GM12878 (cell line): ENCODE results near the gene KDM4C. TPM values are rescaled to one million over a fixed set of nuclear protein-coding genes. Genes with fewer than 3 reads are reported as not detected.

Experiments
- NR2F1 ChIP-seq: fragments of 450-650 bp; conservative IDR thresholded peaks from 2 replicates; pipeline ENCODE4 v1.6.1; 2017; ENCODE audit warnings: mild to moderate bottlenecking
- RAD51 ChIP-seq: fragments of 450-650 bp; IDR thresholded peaks from 2 replicates; pipeline ENCODE4 v1.6.1; 2016; ENCODE audit warnings: moderate library complexity, mild to moderate bottlenecking, inconsistent platforms
- polyA plus RNA-seq, 11 experiments: library from polyadenylated mRNA; depleted of rRNA in 4 of 11; unstranded in 6 of 11; stranded (reverse) in 5 of 11; fragments of >200 nt; fragmentation: Nextera tagmentation in 4 of 11; fragmentation: Illumina TruSeq in 1 of 11; extraction: Ambion mirVana in 4 of 11; extraction: Trizol in 1 of 11; gene quantifications; 1 replicate in 1 of 11; 2 replicates in 10 of 11; pipeline versions ENCODE4 v1.2.1 to v1.2.3, GENCODE V29; 2011 to 2016; ENCODE audit warnings: inconsistent platforms in 2 of 11, missing spikeins in 2 of 11, low read depth in 1 of 11
- total RNA-seq, 4 experiments: library from RNA; depleted of rRNA in 3 of 4; stranded (reverse); fragments of >200 nt in 3 of 4; fragmentation: Illumina TruSeq in 1 of 4; extraction: Trizol in 1 of 4; gene quantifications; 2 replicates each; pipeline versions ENCODE4 v1.2.1 to v1.2.3, GENCODE V29; 2013 to 2021
- TF ChIP-seq, protein P1 (sequence below): IDR thresholded peaks from 2 replicates; pipeline ENCODE4 v1.6.1; 2011; ENCODE audit warnings: borderline replicate concordance, low read depth, mild to moderate bottlenecking, moderate library complexity, low read length; ENCODE audit not compliant: insufficient read depth, poor library complexity, severe bottlenecking
- TF ChIP-seq, protein P2 (sequence below): fragments of 150-350 bp; IDR thresholded peaks from 2 replicates; pipeline ENCODE4 v1.6.1; 2016; ENCODE audit warnings: low read depth, low read length
- TF ChIP-seq, protein P3 (sequence below): fragments of 450-650 bp; IDR thresholded peaks from 2 replicates; pipeline ENCODE4 v1.6.1; 2017; ENCODE audit warnings: borderline replicate concordance

Gene KDM4C
- total and polyA plus RNA-seq, 10 of the 15 experiments (the other 5 are each of a cell fraction or from before 2014, with no cell fraction given), result 6.8 to 41.2 (median 20.1) TPM

DNA sequence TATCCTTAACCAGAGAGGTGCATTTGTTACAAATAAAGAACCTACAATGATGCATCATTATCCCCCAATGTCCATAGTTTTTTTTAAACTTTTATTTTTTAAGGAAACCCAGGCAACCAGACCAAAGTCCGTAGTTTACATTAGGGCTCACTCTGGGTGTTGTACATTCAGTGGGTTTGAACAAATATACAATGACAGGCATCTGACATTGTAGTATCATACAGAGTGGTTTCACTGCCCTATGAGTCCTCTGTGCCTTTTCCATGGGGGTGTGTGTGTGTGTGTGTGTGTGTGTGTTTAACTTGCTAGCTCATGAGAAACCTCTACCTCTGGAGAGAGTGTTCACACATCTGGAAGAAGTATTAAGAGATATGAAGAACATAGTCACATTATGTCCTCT, 141.5 kb downstream of the KDM4C start (continued):
- TF ChIP-seq, protein P1, sequence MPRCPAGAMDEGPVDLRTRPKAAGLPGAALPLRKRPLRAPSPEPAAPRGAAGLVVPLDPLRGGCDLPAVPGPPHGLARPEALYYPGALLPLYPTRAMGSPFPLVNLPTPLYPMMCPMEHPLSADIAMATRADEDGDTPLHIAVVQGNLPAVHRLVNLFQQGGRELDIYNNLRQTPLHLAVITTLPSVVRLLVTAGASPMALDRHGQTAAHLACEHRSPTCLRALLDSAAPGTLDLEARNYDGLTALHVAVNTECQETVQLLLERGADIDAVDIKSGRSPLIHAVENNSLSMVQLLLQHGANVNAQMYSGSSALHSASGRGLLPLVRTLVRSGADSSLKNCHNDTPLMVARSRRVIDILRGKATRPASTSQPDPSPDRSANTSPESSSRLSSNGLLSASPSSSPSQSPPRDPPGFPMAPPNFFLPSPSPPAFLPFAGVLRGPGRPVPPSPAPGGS, result no peak
- TF ChIP-seq RAD51 (no peak), NR2F1 (no peak)
- TF ChIP-seq, protein P2, sequence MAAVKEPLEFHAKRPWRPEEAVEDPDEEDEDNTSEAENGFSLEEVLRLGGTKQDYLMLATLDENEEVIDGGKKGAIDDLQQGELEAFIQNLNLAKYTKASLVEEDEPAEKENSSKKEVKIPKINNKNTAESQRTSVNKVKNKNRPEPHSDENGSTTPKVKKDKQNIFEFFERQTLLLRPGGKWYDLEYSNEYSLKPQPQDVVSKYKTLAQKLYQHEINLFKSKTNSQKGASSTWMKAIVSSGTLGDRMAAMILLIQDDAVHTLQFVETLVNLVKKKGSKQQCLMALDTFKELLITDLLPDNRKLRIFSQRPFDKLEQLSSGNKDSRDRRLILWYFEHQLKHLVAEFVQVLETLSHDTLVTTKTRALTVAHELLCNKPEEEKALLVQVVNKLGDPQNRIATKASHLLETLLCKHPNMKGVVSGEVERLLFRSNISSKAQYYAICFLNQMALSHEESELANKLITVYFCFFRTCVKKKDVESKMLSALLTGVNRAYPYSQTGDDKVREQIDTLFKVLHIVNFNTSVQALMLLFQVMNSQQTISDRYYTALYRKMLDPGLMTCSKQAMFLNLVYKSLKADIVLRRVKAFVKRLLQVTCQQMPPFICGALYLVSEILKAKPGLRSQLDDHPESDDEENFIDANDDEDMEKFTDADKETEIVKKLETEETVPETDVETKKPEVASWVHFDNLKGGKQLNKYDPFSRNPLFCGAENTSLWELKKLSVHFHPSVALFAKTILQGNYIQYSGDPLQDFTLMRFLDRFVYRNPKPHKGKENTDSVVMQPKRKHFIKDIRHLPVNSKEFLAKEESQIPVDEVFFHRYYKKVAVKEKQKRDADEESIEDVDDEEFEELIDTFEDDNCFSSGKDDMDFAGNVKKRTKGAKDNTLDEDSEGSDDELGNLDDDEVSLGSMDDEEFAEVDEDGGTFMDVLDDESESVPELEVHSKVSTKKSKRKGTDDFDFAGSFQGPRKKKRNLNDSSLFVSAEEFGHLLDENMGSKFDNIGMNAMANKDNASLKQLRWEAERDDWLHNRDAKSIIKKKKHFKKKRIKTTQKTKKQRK, result no peak
- TF ChIP-seq, protein P3, sequence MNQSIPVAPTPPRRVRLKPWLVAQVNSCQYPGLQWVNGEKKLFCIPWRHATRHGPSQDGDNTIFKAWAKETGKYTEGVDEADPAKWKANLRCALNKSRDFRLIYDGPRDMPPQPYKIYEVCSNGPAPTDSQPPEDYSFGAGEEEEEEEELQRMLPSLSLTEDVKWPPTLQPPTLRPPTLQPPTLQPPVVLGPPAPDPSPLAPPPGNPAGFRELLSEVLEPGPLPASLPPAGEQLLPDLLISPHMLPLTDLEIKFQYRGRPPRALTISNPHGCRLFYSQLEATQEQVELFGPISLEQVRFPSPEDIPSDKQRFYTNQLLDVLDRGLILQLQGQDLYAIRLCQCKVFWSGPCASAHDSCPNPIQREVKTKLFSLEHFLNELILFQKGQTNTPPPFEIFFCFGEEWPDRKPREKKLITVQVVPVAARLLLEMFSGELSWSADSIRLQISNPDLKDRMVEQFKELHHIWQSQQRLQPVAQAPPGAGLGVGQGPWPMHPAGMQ, result no peak
